ENCODE measurements around the gene LTB4R2.

The LTB4R2 gene, protein sequence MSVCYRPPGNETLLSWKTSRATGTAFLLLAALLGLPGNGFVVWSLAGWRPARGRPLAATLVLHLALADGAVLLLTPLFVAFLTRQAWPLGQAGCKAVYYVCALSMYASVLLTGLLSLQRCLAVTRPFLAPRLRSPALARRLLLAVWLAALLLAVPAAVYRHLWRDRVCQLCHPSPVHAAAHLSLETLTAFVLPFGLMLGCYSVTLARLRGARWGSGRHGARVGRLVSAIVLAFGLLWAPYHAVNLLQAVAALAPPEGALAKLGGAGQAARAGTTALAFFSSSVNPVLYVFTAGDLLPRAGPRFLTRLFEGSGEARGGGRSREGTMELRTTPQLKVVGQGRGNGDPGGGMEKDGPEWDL

GRCh38 chr14:24309538-24310264 is at the start of gene LTB4R2:
Gene LTB4R2, plus strand, starts transcription at chr14:24310140. Its CDS starts 525 bp downstream, at chr14:24310665.
- no peak for DNase-seq (ENCODE audit: low read depth)

GRCh38 chr14:24260780-24261157 is 49.2 kb upstream of the LTB4R2 start:
- DNase-seq (ENCODE audit: low read depth) = no peak

- no peak for DNase-seq (ENCODE audit: low read depth)
Observed at GRCh38 chr14:24261256-24261968, 48.5 kb upstream of the LTB4R2 start.

DNA sequence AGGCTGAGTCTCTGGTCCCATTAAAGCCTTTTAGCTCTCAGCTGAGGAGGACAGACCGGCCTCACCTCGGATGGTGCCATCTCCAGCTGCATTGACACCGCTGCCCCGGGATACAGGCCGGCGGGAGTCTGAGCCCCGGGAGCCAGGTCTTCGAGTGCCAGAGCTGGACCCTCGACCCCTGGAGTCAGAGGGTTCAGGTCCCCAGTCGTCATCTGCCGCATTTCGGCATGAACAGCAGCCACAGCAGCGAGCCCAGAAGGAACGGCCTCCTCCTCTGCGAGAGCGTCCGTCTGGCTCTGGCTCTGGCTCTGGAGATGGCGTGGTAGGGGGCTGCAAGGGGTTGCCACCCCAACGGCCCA is 48.0 kb upstream of the LTB4R2 start:
- no peak for DNase-seq (ENCODE audit: low read depth)

DNA sequence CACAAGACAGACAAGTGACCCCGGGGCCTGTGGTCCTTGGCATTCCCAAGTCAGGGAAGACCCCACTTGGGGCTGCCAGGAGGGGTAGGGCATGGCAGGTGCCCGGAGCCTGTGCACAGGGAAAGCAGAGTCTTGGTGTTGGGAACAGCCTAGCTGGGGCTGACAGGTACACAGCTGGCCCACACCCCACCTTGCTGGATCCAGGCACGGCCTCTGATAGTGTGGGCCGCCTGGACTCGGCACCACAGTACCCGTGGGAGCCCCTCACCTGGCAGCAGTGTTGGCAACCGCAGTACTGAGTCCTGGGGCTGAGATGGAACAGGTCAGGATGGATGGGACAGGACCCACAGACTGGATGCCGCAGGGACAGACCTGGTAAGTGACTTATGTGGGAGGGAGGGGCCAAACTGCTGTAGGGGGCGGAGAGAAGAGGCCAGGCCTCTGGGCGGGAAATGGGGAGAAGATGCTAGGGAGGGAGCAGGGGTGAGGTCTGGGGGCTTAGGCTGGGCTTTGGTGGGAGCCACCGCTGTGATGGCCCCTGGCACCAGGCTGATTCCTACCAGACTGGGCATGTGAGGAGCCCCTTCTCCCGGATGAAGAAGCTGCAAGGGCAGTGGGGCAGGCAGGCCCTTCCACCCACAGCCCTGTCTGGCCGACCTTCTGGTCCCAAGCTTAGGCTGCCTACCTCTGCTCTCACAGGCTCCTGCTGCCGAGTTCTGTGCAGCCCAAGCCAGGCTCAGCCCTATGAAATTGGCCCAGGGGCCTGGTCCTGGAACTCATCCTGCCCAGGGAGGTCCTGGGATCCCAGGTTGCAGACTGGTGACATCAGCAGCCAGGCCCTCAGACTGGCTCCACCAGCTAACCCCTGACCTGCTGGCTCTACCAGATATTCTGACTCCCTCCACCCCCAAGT is 46.9 kb upstream of the LTB4R2 start, which contains the start of gene TGM1:
Gene TGM1 (minus strand): TSS at position 357 of the 913 bp plus-strand sequence. CDS start 825 bp downstream, outside the sequence.
- DNase-seq (ENCODE audit: low read depth) = no peak

DNA sequence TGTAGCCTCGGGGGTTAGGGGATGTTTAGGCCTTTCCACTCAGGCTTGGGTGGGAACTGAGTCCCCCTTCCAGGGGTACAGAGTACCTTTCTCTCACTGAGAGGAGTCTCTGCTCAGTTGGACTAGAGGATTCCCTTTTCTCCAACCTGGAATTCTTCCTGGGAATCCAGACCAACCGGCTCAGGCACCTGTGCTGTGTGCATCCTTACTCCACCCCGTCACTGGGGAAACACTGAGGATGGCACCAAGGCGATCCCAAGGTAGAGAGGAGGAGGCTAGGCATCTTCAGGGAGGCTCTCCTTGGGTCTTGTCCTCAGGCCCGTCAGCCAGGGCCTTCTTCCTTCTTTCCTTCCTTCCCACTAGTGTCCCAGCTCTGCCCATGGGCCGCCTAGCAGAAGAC is 46.1 kb upstream of the LTB4R2 start:
- no peak for DNase-seq (ENCODE audit: low read depth)

DNA sequence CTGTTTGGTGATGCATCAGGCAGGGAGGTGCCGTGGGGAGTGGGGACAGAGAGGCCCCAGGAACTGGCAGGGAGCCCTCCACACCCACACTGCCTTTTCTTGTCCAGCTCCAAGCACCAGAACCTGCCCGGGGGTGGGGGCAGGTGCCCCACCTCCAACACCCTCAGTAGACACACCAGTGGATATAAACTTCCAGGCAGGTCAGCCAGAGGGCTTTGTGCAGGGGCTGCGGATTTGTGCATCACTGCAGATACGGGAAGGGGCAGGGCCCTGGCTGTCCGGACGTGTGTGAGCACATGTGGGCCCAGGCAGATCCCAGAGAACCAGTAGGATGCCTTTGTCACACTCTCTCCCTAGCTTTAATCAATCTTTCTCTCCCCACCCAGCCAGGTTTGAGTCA is 45.6 kb upstream of the LTB4R2 start:
- no peak for DNase-seq (ENCODE audit: low read depth)

- no peak for DNase-seq (ENCODE audit: low read depth)
Observed at GRCh38 chr14:24266344-24267244, 43.3 kb upstream of the LTB4R2 start.

- no peak for DNase-seq (ENCODE audit: low read depth)
Observed at GRCh38 chr14:24267516-24267915, 42.4 kb upstream of the LTB4R2 start.

DNA sequence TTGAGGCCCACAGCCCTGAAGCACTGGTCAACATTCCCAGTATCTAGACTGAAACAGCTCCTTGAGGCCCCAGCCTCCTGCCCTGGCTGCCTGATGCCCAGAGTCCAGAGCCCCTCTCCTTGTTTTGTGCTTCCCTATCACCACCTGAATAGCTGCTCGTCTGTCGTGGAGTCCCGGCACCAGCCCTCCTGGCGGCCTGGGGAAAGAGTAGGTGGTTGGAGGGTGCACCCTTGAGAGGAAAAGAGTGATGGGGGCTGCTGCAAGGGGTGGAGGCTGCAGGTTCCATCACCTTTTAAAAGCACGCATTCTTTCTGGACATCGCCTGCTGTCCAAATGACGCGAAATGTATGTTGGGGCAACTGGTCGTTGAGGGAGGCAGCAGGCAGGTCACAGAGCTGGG is 41.7 kb upstream of the LTB4R2 start:
- DNase-seq (ENCODE audit: low read depth) = no peak

DNA sequence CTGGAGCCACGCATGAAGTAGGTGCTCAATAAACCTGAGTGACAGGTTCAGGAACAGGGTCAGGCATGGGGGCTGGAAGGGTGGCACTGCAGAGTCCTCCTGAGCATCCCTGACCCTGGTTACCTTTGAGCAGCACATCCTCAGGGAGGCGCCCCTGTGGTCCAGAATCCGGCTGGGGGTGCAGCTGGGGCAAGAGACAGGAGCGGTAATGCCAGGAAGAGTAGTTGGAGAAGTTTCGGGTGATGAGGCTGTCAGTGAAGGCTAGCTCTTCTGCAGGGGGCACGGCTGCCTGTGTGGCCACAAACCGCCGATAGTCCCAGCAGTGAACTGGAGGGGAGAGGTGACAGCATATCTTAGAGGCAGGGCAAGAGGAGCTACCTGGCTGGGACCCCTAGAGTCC is 40.6 kb upstream of the LTB4R2 start:
- no peak for DNase-seq (ENCODE audit: low read depth)

DNA sequence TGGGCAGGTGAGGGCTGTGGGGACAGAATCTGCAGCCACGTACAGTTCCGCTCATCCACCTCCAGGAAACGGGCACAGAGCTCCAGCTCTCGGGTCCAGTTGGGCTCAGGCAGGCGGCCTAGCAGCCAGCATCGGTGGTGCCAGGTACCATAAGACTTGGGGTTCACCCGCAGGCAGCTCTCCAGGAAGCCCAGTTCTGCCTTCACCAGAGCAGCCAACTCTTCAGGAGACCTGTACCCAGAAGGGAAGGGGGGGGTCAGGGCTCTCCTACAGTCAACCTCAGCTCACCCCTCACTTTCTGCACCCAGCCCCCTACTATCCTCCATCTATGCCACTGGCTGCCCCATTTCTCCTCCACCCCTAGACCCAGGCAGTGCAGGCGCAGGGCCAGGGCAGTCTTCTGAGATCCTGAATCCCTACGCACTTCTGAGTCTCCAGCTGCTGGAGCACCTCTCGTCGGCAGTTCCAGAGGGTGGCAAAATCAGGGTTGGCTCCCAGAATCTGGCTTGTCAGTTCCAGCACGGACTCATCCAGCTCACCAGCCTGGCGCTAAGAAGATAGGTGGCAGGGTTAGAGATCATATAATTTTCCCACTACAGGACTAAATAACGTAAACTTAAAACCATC is 39.9 kb upstream of the LTB4R2 start:
- DNase-seq (ENCODE audit: low read depth) = no peak

GRCh38 chr14:24270537-24271133 is 39.3 kb upstream of the LTB4R2 start:
- no peak for DNase-seq (ENCODE audit: low read depth)

GRCh38 chr14:24271134-24271833 is 38.7 kb upstream of the LTB4R2 start, which contains the start of gene RABGGTA:
Gene RABGGTA, minus strand, starts transcription at chr14:24271597. Its CDS starts 482 bp downstream, at chr14:24271115.
- peak; percentile 67 for DNase-seq (ENCODE audit: low read depth)

GRCh38 chr14:24271834-24272263 is 38.1 kb upstream of the LTB4R2 start:
- DNase-seq (ENCODE audit: low read depth) = no peak

- DNase-seq (ENCODE audit: low read depth) = no peak
Observed at GRCh38 chr14:24272467-24272866, 37.5 kb upstream of the LTB4R2 start.

- DNase-seq (ENCODE audit: low read depth) = no peak
Observed at GRCh38 chr14:24273422-24273998, 36.4 kb upstream of the LTB4R2 start.

DNA sequence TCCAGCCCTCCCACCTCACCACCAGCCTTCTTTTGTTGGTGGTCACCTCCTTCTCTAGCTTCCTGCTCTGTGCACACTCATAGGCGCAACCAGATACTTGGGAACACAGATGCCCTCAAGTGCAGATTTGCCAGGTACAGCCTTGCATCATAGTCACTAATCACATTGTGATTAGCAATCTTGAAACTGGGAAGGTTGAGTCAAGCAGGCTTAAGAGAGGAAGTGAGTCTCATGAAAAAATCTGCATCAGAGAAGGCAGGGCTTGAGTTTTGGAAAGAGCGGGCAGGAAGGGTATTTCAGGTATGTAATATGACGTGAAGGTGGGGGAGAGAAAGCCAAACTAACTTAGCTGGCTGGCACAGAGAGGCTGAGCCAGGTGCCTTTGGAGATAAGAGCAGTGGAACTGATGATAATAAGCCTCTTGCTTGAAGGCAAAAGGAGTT is 35.8 kb upstream of the LTB4R2 start:
- no peak for DNase-seq (ENCODE audit: low read depth)

GRCh38 chr14:24277071-24277470 is 32.9 kb upstream of the LTB4R2 start:
- DNase-seq (ENCODE audit: low read depth) = no peak

All from fibroblast of the conjunctiva (primary cell).